Measurements from ENCODE around the gene SH3BP4.

The SH3BP4 gene

GRCh38 chr2:234947556-234947955 lies 4.3 kb upstream of the SH3BP4 start:
- no peak for DNase-seq (ENCODE audit: low read depth)

- peak; percentile 90 for DNase-seq (ENCODE audit: low read depth)
Observed at GRCh38 chr2:234949762-234950434, 1.9 kb upstream of the SH3BP4 start.

GRCh38 chr2:234950435-234950729 lies 1.4 kb upstream of the SH3BP4 start:
- DNase-seq (ENCODE audit: low read depth), result no peak

- no peak for DNase-seq (ENCODE audit: low read depth)
Observed at GRCh38 chr2:234950730-234951663, 820 bp upstream of the SH3BP4 start.

GRCh38 chr2:234952270-234953115 lies 676 bp downstream of the SH3BP4 start:
- DNase-seq (ENCODE audit: low read depth), result no peak

- DNase-seq (ENCODE audit: low read depth), result no peak
Observed at GRCh38 chr2:234953116-234954031, 1.6 kb downstream of the SH3BP4 start.

GRCh38 chr2:234954551-234954992 lies 2.8 kb downstream of the SH3BP4 start:
- DNase-seq (ENCODE audit: low read depth), result no peak

- no peak for DNase-seq (ENCODE audit: low read depth)
Observed at GRCh38 chr2:234955091-234955591, 3.3 kb downstream of the SH3BP4 start.

GRCh38 chr2:234955971-234956509 lies 4.2 kb downstream of the SH3BP4 start:
- DNase-seq (ENCODE audit: low read depth), result no peak

GRCh38 chr2:234957834-234958135 lies 6.0 kb downstream of the SH3BP4 start:
- no peak for DNase-seq (ENCODE audit: low read depth)

GRCh38 chr2:234958311-234958710 lies 6.5 kb downstream of the SH3BP4 start:
- no peak for DNase-seq (ENCODE audit: low read depth)

GRCh38 chr2:234958746-234959395 lies 7.1 kb downstream of the SH3BP4 start:
- no peak for DNase-seq (ENCODE audit: low read depth)

GRCh38 chr2:234960175-234961088 lies 8.6 kb downstream of the SH3BP4 start:
- no peak for DNase-seq (ENCODE audit: low read depth)

- DNase-seq (ENCODE audit: low read depth), result no peak
Observed at GRCh38 chr2:234961784-234962183, 10.0 kb downstream of the SH3BP4 start.

GRCh38 chr2:234963773-234964615 lies 12.2 kb downstream of the SH3BP4 start:
- peak; percentile 67 for DNase-seq (ENCODE audit: low read depth)

GRCh38 chr2:234964631-234965461 lies 13.0 kb downstream of the SH3BP4 start:
- no peak for DNase-seq (ENCODE audit: low read depth)

GRCh38 chr2:234966340-234966739 lies 14.5 kb downstream of the SH3BP4 start:
- no peak for DNase-seq (ENCODE audit: low read depth)

Measured in stromal cell of bone marrow (primary cell).